ENCODE results near the gene DENND4C.

DNA sequence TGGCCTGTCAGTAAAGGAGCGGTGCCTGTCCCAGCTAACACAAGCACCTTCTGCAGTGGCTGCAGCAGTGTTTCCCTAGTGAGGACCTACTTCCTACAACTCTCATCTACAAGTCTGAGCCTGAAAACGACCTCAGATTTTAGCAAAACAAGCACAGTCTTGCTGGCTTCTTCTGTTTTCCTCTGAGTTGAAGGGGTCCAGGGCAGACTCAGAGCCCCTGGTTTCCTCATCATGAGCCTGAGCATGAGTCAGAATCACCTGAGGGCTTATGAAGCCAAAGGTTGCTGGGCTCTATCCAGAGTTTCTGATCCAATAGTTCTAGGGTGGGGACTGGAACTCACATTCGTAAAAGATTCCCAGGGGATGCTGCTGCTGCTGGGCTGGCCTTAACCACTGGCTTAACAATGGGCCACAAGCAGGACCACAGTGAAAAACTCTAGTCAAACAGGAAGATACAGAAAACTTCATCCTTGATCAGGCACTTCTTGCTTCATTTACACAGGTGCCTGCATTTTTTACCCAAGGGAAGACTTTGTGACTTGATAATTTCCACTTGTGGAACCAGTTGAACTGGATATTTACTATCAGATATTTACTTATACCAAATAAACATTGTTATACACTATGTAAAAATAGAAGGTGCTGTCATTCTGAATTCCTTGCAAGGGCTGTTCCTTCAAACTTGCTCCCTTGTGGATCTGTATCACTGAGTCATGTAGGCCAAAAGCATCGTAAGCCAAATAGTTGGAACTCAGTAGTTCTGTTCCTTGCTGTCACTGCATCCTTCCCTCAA, 174.0 kb downstream of the DENND4C start:
- TF ChIP-seq, protein P1, sequence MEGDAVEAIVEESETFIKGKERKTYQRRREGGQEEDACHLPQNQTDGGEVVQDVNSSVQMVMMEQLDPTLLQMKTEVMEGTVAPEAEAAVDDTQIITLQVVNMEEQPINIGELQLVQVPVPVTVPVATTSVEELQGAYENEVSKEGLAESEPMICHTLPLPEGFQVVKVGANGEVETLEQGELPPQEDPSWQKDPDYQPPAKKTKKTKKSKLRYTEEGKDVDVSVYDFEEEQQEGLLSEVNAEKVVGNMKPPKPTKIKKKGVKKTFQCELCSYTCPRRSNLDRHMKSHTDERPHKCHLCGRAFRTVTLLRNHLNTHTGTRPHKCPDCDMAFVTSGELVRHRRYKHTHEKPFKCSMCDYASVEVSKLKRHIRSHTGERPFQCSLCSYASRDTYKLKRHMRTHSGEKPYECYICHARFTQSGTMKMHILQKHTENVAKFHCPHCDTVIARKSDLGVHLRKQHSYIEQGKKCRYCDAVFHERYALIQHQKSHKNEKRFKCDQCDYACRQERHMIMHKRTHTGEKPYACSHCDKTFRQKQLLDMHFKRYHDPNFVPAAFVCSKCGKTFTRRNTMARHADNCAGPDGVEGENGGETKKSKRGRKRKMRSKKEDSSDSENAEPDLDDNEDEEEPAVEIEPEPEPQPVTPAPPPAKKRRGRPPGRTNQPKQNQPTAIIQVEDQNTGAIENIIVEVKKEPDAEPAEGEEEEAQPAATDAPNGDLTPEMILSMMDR (conservative IDR thresholded peaks at IDR 0.05; ENCODE audit: low read depth, low read length), result no peak
- no peak for TF ChIP-seq MAZ (IDR thresholded peaks at IDR 0.05; ENCODE audit: borderline replicate concordance, low read depth, low read length)
- no peak for TF ChIP-seq MAFK (IDR thresholded peaks at IDR 0.05; ENCODE audit: low read depth, low read length)
- TF ChIP-seq RFX5 (IDR thresholded peaks at IDR 0.05; ENCODE audit: low read depth, low read length), result no peak
- TF ChIP-seq, protein P2, sequence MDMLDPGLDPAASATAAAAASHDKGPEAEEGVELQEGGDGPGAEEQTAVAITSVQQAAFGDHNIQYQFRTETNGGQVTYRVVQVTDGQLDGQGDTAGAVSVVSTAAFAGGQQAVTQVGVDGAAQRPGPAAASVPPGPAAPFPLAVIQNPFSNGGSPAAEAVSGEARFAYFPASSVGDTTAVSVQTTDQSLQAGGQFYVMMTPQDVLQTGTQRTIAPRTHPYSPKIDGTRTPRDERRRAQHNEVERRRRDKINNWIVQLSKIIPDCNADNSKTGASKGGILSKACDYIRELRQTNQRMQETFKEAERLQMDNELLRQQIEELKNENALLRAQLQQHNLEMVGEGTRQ (IDR thresholded peaks at IDR 0.05; ENCODE audit: low read depth, low read length), result no peak
- no peak for TF ChIP-seq CEBPB (IDR thresholded peaks at IDR 0.05; ENCODE audit: low read depth, low read length)
- TF ChIP-seq FOS (IDR thresholded peaks at IDR 0.05; ENCODE audit: low read depth, low read length), result no peak
- TF ChIP-seq SMC3 (IDR thresholded peaks at IDR 0.05; ENCODE audit: low read depth, low read length), result no peak
- TF ChIP-seq POLR2A (IDR thresholded peaks at IDR 0.05; ENCODE audit: low read depth, low read length), result no peak
- TF ChIP-seq, protein P3, sequence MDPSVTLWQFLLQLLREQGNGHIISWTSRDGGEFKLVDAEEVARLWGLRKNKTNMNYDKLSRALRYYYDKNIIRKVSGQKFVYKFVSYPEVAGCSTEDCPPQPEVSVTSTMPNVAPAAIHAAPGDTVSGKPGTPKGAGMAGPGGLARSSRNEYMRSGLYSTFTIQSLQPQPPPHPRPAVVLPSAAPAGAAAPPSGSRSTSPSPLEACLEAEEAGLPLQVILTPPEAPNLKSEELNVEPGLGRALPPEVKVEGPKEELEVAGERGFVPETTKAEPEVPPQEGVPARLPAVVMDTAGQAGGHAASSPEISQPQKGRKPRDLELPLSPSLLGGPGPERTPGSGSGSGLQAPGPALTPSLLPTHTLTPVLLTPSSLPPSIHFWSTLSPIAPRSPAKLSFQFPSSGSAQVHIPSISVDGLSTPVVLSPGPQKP (IDR thresholded peaks at IDR 0.05; ENCODE audit: borderline replicate concordance, low read depth, low read length), result no peak
- TF ChIP-seq RAD21 (IDR thresholded peaks at IDR 0.05; ENCODE audit: low read length), result no peak

Data from IMR-90 (cell line).